ENCODE results near the gene TEAD3. TPM values are rescaled to one million over a fixed set of nuclear protein-coding genes. Genes with fewer than 3 reads are reported as not detected.

Gene TEAD3
- total and polyA plus RNA-seq, 4 donors, result 1.9 to 6.8 (median 4.5) TPM

DNA sequence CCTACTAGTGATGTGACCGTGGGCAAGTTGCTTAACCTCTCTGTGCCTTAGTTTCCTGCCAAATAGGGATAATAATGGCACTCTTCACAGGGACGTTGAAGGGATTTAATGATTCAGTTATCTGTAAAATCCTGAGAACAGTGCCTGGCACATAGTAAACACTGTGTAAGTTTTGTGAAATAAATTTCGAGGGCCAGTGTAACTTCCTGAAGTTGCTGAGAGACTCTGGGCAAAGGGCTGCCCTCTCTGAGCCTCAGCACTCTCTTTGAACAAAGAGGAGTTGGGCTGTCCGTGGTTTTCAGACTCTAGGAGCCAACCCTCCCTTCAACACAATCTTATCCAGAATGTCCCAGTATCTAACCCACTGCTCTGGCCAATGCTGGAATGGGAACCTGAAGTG is 2.5 kb upstream of the TEAD3 start:
- Histone ChIP-seq H3K27me3 (ENCODE audit: control insufficient read depth in 4 of 4, insufficient read depth in 4 of 4, low read length in 3 of 4) (no peaks in the 10 kb centered on the region), H3K9me3 (ENCODE audit: control insufficient read depth in 4 of 4, low read length in 3 of 4) (no peaks in the 10 kb centered on the region), H3K4me1 (ENCODE audit: control insufficient read depth in 4 of 4, insufficient read depth in 4 of 4, low read length in 3 of 4) (peaks cover 6 to 19% (median 12%) of the 10 kb centered on the region in 4 donors), H3K4me3 (ENCODE audit: low read depth in 1 of 3, low read length in 3 of 3) (no peak overlapping the region), H3K36me3 (ENCODE audit: control insufficient read depth in 4 of 4, insufficient read depth in 3 of 4, low read depth in 1 of 4, low read length in 3 of 4) (no peaks in the 10 kb centered on the region), H3K9ac (ENCODE audit: low read depth in 1 of 2, low read length in 2 of 2) (no peak overlapping the region), H3K27ac (ENCODE audit: low read depth in 1 of 2, low read length in 2 of 2) (no peak overlapping the region)
- no peak for DNase-seq (ENCODE audit: low spot score)
- no peak for TF ChIP-seq RAD21 (IDR thresholded peaks at IDR 0.05)
- no peak for TF ChIP-seq YY1 (IDR thresholded peaks at IDR 0.05)
- TF ChIP-seq, protein P1, sequence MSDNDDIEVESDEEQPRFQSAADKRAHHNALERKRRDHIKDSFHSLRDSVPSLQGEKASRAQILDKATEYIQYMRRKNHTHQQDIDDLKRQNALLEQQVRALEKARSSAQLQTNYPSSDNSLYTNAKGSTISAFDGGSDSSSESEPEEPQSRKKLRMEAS (IDR thresholded peaks at IDR 0.05), result no peak
- TF ChIP-seq, protein P2, sequence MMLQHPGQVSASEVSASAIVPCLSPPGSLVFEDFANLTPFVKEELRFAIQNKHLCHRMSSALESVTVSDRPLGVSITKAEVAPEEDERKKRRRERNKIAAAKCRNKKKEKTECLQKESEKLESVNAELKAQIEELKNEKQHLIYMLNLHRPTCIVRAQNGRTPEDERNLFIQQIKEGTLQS (IDR thresholded peaks at IDR 0.05), result no peak
- TF ChIP-seq SP1 (IDR thresholded peaks at IDR 0.05), result no peak
- TF ChIP-seq, protein P3, sequence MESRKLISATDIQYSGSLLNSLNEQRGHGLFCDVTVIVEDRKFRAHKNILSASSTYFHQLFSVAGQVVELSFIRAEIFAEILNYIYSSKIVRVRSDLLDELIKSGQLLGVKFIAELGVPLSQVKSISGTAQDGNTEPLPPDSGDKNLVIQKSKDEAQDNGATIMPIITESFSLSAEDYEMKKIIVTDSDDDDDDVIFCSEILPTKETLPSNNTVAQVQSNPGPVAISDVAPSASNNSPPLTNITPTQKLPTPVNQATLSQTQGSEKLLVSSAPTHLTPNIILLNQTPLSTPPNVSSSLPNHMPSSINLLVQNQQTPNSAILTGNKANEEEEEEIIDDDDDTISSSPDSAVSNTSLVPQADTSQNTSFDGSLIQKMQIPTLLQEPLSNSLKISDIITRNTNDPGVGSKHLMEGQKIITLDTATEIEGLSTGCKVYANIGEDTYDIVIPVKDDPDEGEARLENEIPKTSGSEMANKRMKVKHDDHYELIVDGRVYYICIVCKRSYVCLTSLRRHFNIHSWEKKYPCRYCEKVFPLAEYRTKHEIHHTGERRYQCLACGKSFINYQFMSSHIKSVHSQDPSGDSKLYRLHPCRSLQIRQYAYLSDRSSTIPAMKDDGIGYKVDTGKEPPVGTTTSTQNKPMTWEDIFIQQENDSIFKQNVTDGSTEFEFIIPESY (IDR thresholded peaks at IDR 0.05), result no peak
- no peak for TF ChIP-seq RXRA (IDR thresholded peaks at IDR 0.05)
- TF ChIP-seq, protein P4, sequence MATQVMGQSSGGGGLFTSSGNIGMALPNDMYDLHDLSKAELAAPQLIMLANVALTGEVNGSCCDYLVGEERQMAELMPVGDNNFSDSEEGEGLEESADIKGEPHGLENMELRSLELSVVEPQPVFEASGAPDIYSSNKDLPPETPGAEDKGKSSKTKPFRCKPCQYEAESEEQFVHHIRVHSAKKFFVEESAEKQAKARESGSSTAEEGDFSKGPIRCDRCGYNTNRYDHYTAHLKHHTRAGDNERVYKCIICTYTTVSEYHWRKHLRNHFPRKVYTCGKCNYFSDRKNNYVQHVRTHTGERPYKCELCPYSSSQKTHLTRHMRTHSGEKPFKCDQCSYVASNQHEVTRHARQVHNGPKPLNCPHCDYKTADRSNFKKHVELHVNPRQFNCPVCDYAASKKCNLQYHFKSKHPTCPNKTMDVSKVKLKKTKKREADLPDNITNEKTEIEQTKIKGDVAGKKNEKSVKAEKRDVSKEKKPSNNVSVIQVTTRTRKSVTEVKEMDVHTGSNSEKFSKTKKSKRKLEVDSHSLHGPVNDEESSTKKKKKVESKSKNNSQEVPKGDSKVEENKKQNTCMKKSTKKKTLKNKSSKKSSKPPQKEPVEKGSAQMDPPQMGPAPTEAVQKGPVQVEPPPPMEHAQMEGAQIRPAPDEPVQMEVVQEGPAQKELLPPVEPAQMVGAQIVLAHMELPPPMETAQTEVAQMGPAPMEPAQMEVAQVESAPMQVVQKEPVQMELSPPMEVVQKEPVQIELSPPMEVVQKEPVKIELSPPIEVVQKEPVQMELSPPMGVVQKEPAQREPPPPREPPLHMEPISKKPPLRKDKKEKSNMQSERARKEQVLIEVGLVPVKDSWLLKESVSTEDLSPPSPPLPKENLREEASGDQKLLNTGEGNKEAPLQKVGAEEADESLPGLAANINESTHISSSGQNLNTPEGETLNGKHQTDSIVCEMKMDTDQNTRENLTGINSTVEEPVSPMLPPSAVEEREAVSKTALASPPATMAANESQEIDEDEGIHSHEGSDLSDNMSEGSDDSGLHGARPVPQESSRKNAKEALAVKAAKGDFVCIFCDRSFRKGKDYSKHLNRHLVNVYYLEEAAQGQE (IDR thresholded peaks at IDR 0.05), result no peak
- TF ChIP-seq NR2F2 (IDR thresholded peaks at IDR 0.05), result no peak
- no peak for TF ChIP-seq EGR1 (IDR thresholded peaks at IDR 0.05; ENCODE audit: low read depth in 2 of 2)
- no peak for TF ChIP-seq FOXA2 (IDR thresholded peaks at IDR 0.05)
- TF ChIP-seq FOXA1 (IDR thresholded peaks at IDR 0.05), result no peak
- TF ChIP-seq, protein P5, sequence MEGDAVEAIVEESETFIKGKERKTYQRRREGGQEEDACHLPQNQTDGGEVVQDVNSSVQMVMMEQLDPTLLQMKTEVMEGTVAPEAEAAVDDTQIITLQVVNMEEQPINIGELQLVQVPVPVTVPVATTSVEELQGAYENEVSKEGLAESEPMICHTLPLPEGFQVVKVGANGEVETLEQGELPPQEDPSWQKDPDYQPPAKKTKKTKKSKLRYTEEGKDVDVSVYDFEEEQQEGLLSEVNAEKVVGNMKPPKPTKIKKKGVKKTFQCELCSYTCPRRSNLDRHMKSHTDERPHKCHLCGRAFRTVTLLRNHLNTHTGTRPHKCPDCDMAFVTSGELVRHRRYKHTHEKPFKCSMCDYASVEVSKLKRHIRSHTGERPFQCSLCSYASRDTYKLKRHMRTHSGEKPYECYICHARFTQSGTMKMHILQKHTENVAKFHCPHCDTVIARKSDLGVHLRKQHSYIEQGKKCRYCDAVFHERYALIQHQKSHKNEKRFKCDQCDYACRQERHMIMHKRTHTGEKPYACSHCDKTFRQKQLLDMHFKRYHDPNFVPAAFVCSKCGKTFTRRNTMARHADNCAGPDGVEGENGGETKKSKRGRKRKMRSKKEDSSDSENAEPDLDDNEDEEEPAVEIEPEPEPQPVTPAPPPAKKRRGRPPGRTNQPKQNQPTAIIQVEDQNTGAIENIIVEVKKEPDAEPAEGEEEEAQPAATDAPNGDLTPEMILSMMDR (IDR thresholded peaks at IDR 0.05; ENCODE audit: low read depth, low read length, missing input control), result no peak
- no peak for TF ChIP-seq TAF1 (conservative IDR thresholded peaks at IDR 0.05)
- no peak for TF ChIP-seq GABPA (IDR thresholded peaks at IDR 0.05 in 1 of 2, conservative IDR thresholded peaks at IDR 0.05 in 1 of 2)
- no peak for TF ChIP-seq HNF4A (conservative IDR thresholded peaks at IDR 0.05)
- TF ChIP-seq JUND (IDR thresholded peaks at IDR 0.05), result no peak
- 90% methylated on average over 4 of the region's 4 CpGs for WGBS

Measured in liver (tissue), 9 donors.